H9 (cell line): ENCODE data around the gene SCUBE1. TPM values are rescaled to one million over a fixed set of nuclear protein-coding genes. Genes with fewer than 3 reads are reported as not detected.

Experiments used
- DNase-seq: peaks from one replicate; pipeline ENCODE4 v3.0.0-alpha.2; 2017
- H2AFZ ChIP-seq: one replicate; pipeline ENCODE4 v1.6.1; 2013; ENCODE audit warnings: mild to moderate bottlenecking, low read length, control low read depth, moderate library complexity
- H2AK5ac ChIP-seq: 2 replicates; pipeline ENCODE4 v1.6.1; 2013; ENCODE audit warnings: low read length, control low read depth, mixed read lengths; ENCODE audit not compliant: insufficient read length
- H2BK120ac ChIP-seq: one replicate; pipeline ENCODE4 v1.6.1; 2013; ENCODE audit warnings: low read depth, mild to moderate bottlenecking, low read length, control low read depth, inconsistent platforms; ENCODE audit not compliant: poor library complexity, severe bottlenecking
- H2BK12ac ChIP-seq: 2 replicates; pipeline ENCODE4 v1.6.1; 2013; ENCODE audit warnings: low read length, control low read depth, mixed read lengths, low read depth; ENCODE audit not compliant: insufficient read length
- H2BK15ac ChIP-seq: 2 replicates; pipeline ENCODE4 v1.6.1; 2013; ENCODE audit warnings: low read depth, low read length, control low read depth
- H2BK20ac ChIP-seq: one replicate; pipeline ENCODE4 v1.6.1; 2013; ENCODE audit warnings: low read depth, mild to moderate bottlenecking, low read length, control low read depth, inconsistent platforms; ENCODE audit not compliant: poor library complexity, severe bottlenecking
- H2BK5ac ChIP-seq: 2 replicates; pipeline ENCODE4 v1.6.1; 2013; ENCODE audit warnings: low read length, control low read depth, mixed read lengths; ENCODE audit not compliant: insufficient read length
- H3K14ac ChIP-seq: 2 replicates; pipeline ENCODE4 v1.6.1; 2013; ENCODE audit warnings: low read length, control low read depth; ENCODE audit not compliant: insufficient read depth
- H3K18ac ChIP-seq: 2 replicates; pipeline ENCODE4 v1.6.1; 2013; ENCODE audit warnings: low read depth, mild to moderate bottlenecking, mixed read lengths, low read length, control low read depth; ENCODE audit not compliant: insufficient read length
- H3K23ac ChIP-seq: 2 replicates; pipeline ENCODE4 v1.6.1; 2013; ENCODE audit warnings: low read length, control low read depth, mixed read lengths, low read depth; ENCODE audit not compliant: insufficient read length
- H3K23me2 ChIP-seq: 2 replicates; pipeline ENCODE4 v1.6.1; 2013; ENCODE audit warnings: low read depth, mild to moderate bottlenecking, mixed read lengths, low read length, control low read depth; ENCODE audit not compliant: insufficient read length, poor library complexity, severe bottlenecking
- H3K27ac ChIP-seq: 2 replicates; pipeline ENCODE4 v1.5.1; 2013; ENCODE audit warnings: low read length, control low read depth, mixed read lengths, low read depth; ENCODE audit not compliant: insufficient read length
- H3K27me3 ChIP-seq: 2 replicates; pipeline ENCODE4 v1.6.1; 2013; ENCODE audit warnings: low read length, control low read depth, inconsistent platforms; ENCODE audit not compliant: insufficient read depth
- H3K4ac ChIP-seq: 2 replicates; pipeline ENCODE4 v1.6.1; 2013; ENCODE audit warnings: low read depth, mild to moderate bottlenecking, control low read depth, inconsistent platforms, low read length, moderate library complexity
- H3K4me1 ChIP-seq: 2 replicates; pipeline ENCODE4 v1.6.1; 2013; ENCODE audit warnings: low read length, control low read depth, inconsistent platforms; ENCODE audit not compliant: insufficient read depth
- H3K4me2 ChIP-seq: 2 replicates; pipeline ENCODE4 v1.6.1; 2013; ENCODE audit warnings: low read length, control low read depth, mixed read lengths; ENCODE audit not compliant: insufficient read length, insufficient read depth
- H3K56ac ChIP-seq: 2 replicates; pipeline ENCODE4 v1.6.1; 2013; ENCODE audit warnings: low read depth, mild to moderate bottlenecking, mixed read lengths, low read length, control low read depth; ENCODE audit not compliant: insufficient read length
- H3K79me1 ChIP-seq: 2 replicates; pipeline ENCODE4 v1.6.1; 2013; ENCODE audit warnings: low read depth, mild to moderate bottlenecking, moderate library complexity, low read length, control low read depth, inconsistent platforms; ENCODE audit not compliant: insufficient read depth, poor library complexity, severe bottlenecking
- H3K79me2 ChIP-seq: 2 replicates; pipeline ENCODE4 v1.6.1; 2013; ENCODE audit warnings: low read length, control low read depth, inconsistent platforms; ENCODE audit not compliant: insufficient read depth
- H3K9ac ChIP-seq: 2 replicates; pipeline ENCODE4 v1.6.1; 2013; ENCODE audit warnings: low read length, control low read depth, mixed read lengths; ENCODE audit not compliant: insufficient read length; ENCODE audit errors: extremely low read depth
- H3K9me3 ChIP-seq: one replicate; pipeline ENCODE4 v1.6.1; 2013; ENCODE audit warnings: low read depth, low read length, inconsistent platforms; ENCODE audit not compliant: control insufficient read depth
- H3T11ph ChIP-seq: one replicate; pipeline ENCODE4 v1.6.1; 2013; ENCODE audit warnings: mild to moderate bottlenecking, low read length, control low read depth, inconsistent platforms
- H4K20me1 ChIP-seq: one replicate; pipeline ENCODE4 v1.6.1; 2013; ENCODE audit not compliant: control insufficient read depth, insufficient read length, insufficient read depth
- H4K5ac ChIP-seq: 2 replicates; pipeline ENCODE4 v1.6.1; 2013; ENCODE audit warnings: low read depth, mild to moderate bottlenecking, mixed read lengths, low read length, control low read depth; ENCODE audit not compliant: insufficient read length
- H4K8ac ChIP-seq: replicated peaks from 2 replicates; pipeline ENCODE4 v1.6.1; 2013; ENCODE audit warnings: low read length, control low read depth, mixed read lengths, low read depth; ENCODE audit not compliant: insufficient read length
- H4K91ac ChIP-seq: 2 replicates; pipeline ENCODE4 v1.6.1; 2013; ENCODE audit warnings: low read depth, mild to moderate bottlenecking, moderate library complexity, mixed read lengths, low read length, control low read depth; ENCODE audit not compliant: insufficient read length
- H3K27ac Mint-ChIP-seq, 3 experiments: 2 replicates in 2 of 3; 3 replicates in 1 of 3; pipeline ENCODE4 v1.8.0; 2020 to 2021; ENCODE audit warnings: mixed read lengths in 3 of 3, mild to moderate bottlenecking in 1 of 3, moderate library complexity in 1 of 3
- H3K27me3 Mint-ChIP-seq: 2 replicates; pipeline ENCODE4 v1.8.0; 2021; ENCODE audit warnings: low read depth, mild to moderate bottlenecking, moderate library complexity, mixed read lengths
- H3K36me3 Mint-ChIP-seq, 3 experiments: 2 replicates in 2 of 3; 3 replicates in 1 of 3; pipeline ENCODE4 v1.8.0; 2020 to 2021; ENCODE audit warnings: low read depth in 3 of 3, mixed read lengths in 3 of 3; ENCODE audit not compliant: insufficient read depth in 1 of 3
- H3K4me1 Mint-ChIP-seq, 2 experiments: 2 replicates each; pipeline ENCODE4 v1.8.0; 2020; ENCODE audit warnings: mixed read lengths in 2 of 2
- H3K4me3 Mint-ChIP-seq, 2 experiments: 2 replicates in 1 of 2; 3 replicates in 1 of 2; pipeline ENCODE4 v1.8.0; 2020 to 2021; ENCODE audit warnings: mild to moderate bottlenecking in 2 of 2, mixed read lengths in 2 of 2, moderate library complexity in 1 of 2
- H3K9me3 Mint-ChIP-seq, 2 experiments: 2 replicates in 1 of 2; 3 replicates in 1 of 2; pipeline ENCODE4 v1.8.0; 2020; ENCODE audit warnings: mild to moderate bottlenecking in 2 of 2, mixed read lengths in 2 of 2, moderate library complexity in 1 of 2
- CTCF ChIP-seq: fragments of 200-600 bp; sonication (generic); conservative IDR thresholded peaks from 3 replicates; pipeline ENCODE4 v1.8.0; 2021; ENCODE audit warnings: antibody characterized with exemption, mild to moderate bottlenecking
- WGBS: extraction: QIAGEN DNeasy Blood & Tissue Kit; methylation state at CpG from one replicate; pipeline ENCODE4 v1.1.7; 2013; ENCODE audit warnings: missing lambda C conversion rate, low lambda C conversion rate, mixed read lengths; ENCODE audit not compliant: insufficient read length; ENCODE audit errors: extremely low coverage; 5-methylcytosine and 5-hydroxymethylcytosine counted together
- total RNA-seq: library from RNA; stranded (reverse); gene quantifications from 2 replicates; pipeline ENCODE4 v1.2.1, GENCODE V29; 2021

The SCUBE1 gene
- total RNA-seq, 1 experiment from 2014 or later: 1.2 TPM

DNA sequence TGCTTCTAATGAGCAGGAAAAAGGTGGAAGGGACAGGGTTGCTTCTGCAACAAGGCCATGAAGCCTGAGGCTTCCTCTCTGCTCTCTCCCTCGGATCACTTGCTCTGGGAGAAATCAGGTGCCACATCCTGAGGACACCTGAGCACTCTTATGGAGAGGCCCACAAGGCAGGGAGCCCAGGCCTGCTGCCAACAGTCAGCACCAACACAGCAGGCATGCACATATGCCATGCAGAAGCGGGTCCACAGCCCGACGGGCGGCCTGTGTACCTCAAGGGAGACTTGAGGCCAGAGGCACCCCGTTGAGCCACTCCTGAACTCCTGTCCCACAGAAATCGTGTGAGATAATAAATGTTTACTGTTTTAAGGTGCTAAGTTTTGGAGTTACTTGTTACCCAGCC lies 165.7 kb downstream of the SCUBE1 start:
- Histone ChIP-seq H3K79me2 (no peaks in the 10 kb centered on the region), H2BK15ac (no peak overlapping the region), H3K14ac (no peak overlapping the region), H3K4me1 (no peaks in the 10 kb centered on the region), H2AFZ (no peak overlapping the region), H2BK20ac (no peak overlapping the region), H3K79me1 (no peaks in the 10 kb centered on the region), H3T11ph (no peak overlapping the region), H3K27ac (no peak overlapping the region), H4K91ac (no peak overlapping the region), H3K23ac (no peak overlapping the region), H4K20me1 (no peaks in the 10 kb centered on the region), H4K5ac (no peak overlapping the region), H3K9ac (no peak overlapping the region), H3K18ac (no peak overlapping the region), H3K9me3 (no peaks in the 10 kb centered on the region), H2BK5ac (no peak overlapping the region), H2BK12ac (no peak overlapping the region), H3K4ac (no peak overlapping the region), H2BK120ac (no peak overlapping the region), H3K56ac (no peak overlapping the region), H4K8ac (no peak overlapping the region), H2AK5ac (no peak overlapping the region), H3K23me2 (no peaks in the 10 kb centered on the region), H3K4me2 (no peak overlapping the region), H3K27me3 (no peaks in the 10 kb centered on the region)
- WGBS: no CpG with 5 or more reads among the region's 7 CpGs
- no peaks in the 10 kb centered on the region for H3K4me1 Mint-ChIP-seq
- H3K27me3 Mint-ChIP-seq: no peaks in the 10 kb centered on the region
- H3K9me3 Mint-ChIP-seq: no peaks in the 10 kb centered on the region
- H3K4me3 Mint-ChIP-seq: no peak overlapping the region
- peak overlapping the region in 1 of 3 experiments; percentile 52; a peak in 1 of 7 replicates for H3K27ac Mint-ChIP-seq
- peaks cover 39 to 75% (median 62%) of the 10 kb centered on the region in 3 experiments for H3K36me3 Mint-ChIP-seq
- TF ChIP-seq CTCF: no peak
- DNase-seq: no peak
